Measurements from ENCODE around the gene MYO1D. TPM values are rescaled to one million over a fixed set of nuclear protein-coding genes. Genes with fewer than 3 reads are reported as not detected.

MYO1D gene
- total and polyA plus RNA-seq, 4 donors, result 4.5 to 22.9 (median 13.3) TPM

DNA sequence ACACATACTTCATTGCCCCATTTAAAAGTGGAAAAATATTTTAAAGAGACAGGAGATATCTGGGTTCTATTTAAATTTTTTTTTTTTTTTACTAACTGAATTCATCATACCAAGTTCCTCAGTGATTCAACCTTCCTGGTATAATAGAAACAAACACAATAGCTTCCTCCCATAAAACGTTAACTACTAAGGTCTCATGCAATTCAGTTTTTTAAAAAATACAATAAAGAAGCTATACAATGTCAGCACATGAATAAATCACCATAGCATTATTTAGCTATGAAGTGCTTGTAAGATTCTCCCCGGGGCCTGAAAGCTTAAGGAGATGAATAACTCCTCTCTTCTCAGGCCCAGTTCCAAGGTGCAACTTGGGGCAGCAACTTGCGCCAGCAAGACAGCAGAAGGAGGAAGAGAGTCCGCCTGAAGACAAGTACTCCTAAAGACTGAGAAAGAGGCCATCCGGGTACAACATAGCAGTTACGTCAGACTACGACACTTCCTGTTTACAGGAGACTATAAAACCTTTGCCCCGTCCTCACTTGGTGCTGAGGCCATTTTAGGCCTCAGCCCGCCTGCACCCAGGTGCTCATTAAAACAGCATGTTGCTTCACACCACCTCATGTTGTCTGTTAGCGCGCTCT lies 81.5 kb downstream of the MYO1D start:
- Histone ChIP-seq H3K9me3 (ENCODE audit: control insufficient read depth in 4 of 4, low read length in 3 of 4) (no peaks in the 10 kb centered on the region), H3K4me3 (ENCODE audit: low read depth in 1 of 3, low read length in 3 of 3) (no peak overlapping the region), H3K36me3 (ENCODE audit: control insufficient read depth in 4 of 4, insufficient read depth in 3 of 4, low read depth in 1 of 4, low read length in 3 of 4) (no peaks in the 10 kb centered on the region), H3K4me1 (ENCODE audit: control insufficient read depth in 4 of 4, insufficient read depth in 4 of 4, low read length in 3 of 4) (peaks cover 0 to 38% (median 29%) of the 10 kb centered on the region in 4 donors), H3K27me3 (ENCODE audit: control insufficient read depth in 4 of 4, insufficient read depth in 4 of 4, low read length in 3 of 4) (no peaks in the 10 kb centered on the region), H3K27ac (ENCODE audit: low read depth in 1 of 2, low read length in 2 of 2) (no peak overlapping the region), H3K9ac (ENCODE audit: low read depth in 1 of 2, low read length in 2 of 2) (no peak overlapping the region)
- 79% methylated on average over 11 of the region's 11 CpGs for WGBS
- TF ChIP-seq SP1 (IDR thresholded peaks at IDR 0.05) (no peak), EGR1 (IDR thresholded peaks at IDR 0.05; ENCODE audit: low read depth in 2 of 2) (no peak), JUND (IDR thresholded peaks at IDR 0.05) (no peak), NR2F2 (IDR thresholded peaks at IDR 0.05) (no peak), YY1 (IDR thresholded peaks at IDR 0.05) (no peak), FOXA2 (IDR thresholded peaks at IDR 0.05) (no peak), GABPA (IDR thresholded peaks at IDR 0.05 in 1 of 2, conservative IDR thresholded peaks at IDR 0.05 in 1 of 2) (no peak), FOXA1 (IDR thresholded peaks at IDR 0.05) (no peak), RXRA (IDR thresholded peaks at IDR 0.05) (no peak), HNF4G (IDR thresholded peaks at IDR 0.05) (no peak), RAD21 (IDR thresholded peaks at IDR 0.05) (no peak), HNF4A (conservative IDR thresholded peaks at IDR 0.05) (no peak), TAF1 (conservative IDR thresholded peaks at IDR 0.05) (no peak)
- TF ChIP-seq, protein P1, sequence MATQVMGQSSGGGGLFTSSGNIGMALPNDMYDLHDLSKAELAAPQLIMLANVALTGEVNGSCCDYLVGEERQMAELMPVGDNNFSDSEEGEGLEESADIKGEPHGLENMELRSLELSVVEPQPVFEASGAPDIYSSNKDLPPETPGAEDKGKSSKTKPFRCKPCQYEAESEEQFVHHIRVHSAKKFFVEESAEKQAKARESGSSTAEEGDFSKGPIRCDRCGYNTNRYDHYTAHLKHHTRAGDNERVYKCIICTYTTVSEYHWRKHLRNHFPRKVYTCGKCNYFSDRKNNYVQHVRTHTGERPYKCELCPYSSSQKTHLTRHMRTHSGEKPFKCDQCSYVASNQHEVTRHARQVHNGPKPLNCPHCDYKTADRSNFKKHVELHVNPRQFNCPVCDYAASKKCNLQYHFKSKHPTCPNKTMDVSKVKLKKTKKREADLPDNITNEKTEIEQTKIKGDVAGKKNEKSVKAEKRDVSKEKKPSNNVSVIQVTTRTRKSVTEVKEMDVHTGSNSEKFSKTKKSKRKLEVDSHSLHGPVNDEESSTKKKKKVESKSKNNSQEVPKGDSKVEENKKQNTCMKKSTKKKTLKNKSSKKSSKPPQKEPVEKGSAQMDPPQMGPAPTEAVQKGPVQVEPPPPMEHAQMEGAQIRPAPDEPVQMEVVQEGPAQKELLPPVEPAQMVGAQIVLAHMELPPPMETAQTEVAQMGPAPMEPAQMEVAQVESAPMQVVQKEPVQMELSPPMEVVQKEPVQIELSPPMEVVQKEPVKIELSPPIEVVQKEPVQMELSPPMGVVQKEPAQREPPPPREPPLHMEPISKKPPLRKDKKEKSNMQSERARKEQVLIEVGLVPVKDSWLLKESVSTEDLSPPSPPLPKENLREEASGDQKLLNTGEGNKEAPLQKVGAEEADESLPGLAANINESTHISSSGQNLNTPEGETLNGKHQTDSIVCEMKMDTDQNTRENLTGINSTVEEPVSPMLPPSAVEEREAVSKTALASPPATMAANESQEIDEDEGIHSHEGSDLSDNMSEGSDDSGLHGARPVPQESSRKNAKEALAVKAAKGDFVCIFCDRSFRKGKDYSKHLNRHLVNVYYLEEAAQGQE (IDR thresholded peaks at IDR 0.05), result no peak
- TF ChIP-seq, protein P2, sequence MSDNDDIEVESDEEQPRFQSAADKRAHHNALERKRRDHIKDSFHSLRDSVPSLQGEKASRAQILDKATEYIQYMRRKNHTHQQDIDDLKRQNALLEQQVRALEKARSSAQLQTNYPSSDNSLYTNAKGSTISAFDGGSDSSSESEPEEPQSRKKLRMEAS (IDR thresholded peaks at IDR 0.05), result no peak
- TF ChIP-seq, protein P3, sequence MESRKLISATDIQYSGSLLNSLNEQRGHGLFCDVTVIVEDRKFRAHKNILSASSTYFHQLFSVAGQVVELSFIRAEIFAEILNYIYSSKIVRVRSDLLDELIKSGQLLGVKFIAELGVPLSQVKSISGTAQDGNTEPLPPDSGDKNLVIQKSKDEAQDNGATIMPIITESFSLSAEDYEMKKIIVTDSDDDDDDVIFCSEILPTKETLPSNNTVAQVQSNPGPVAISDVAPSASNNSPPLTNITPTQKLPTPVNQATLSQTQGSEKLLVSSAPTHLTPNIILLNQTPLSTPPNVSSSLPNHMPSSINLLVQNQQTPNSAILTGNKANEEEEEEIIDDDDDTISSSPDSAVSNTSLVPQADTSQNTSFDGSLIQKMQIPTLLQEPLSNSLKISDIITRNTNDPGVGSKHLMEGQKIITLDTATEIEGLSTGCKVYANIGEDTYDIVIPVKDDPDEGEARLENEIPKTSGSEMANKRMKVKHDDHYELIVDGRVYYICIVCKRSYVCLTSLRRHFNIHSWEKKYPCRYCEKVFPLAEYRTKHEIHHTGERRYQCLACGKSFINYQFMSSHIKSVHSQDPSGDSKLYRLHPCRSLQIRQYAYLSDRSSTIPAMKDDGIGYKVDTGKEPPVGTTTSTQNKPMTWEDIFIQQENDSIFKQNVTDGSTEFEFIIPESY (IDR thresholded peaks at IDR 0.05), result no peak
- TF ChIP-seq, protein P4, sequence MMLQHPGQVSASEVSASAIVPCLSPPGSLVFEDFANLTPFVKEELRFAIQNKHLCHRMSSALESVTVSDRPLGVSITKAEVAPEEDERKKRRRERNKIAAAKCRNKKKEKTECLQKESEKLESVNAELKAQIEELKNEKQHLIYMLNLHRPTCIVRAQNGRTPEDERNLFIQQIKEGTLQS (IDR thresholded peaks at IDR 0.05), result no peak
- TF ChIP-seq, protein P5, sequence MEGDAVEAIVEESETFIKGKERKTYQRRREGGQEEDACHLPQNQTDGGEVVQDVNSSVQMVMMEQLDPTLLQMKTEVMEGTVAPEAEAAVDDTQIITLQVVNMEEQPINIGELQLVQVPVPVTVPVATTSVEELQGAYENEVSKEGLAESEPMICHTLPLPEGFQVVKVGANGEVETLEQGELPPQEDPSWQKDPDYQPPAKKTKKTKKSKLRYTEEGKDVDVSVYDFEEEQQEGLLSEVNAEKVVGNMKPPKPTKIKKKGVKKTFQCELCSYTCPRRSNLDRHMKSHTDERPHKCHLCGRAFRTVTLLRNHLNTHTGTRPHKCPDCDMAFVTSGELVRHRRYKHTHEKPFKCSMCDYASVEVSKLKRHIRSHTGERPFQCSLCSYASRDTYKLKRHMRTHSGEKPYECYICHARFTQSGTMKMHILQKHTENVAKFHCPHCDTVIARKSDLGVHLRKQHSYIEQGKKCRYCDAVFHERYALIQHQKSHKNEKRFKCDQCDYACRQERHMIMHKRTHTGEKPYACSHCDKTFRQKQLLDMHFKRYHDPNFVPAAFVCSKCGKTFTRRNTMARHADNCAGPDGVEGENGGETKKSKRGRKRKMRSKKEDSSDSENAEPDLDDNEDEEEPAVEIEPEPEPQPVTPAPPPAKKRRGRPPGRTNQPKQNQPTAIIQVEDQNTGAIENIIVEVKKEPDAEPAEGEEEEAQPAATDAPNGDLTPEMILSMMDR (IDR thresholded peaks at IDR 0.05; ENCODE audit: low read depth, low read length, missing input control), result no peak
- no peak for DNase-seq (ENCODE audit: low spot score)

All from liver (tissue), 9 donors.